HUES64 (cell line): ENCODE data around the gene NDUFB4.
"Not testable (repeated sequence)": the region's sequence is repeated elsewhere in the genome, so short reads cannot be mapped to it uniquely, and the experiment has no call there.

Source experiments
- H3K27ac ChIP-seq: 2 replicates; pipeline ENCODE4 v1.7.0; 2013; ENCODE audit warnings: low read depth, low read length, inconsistent platforms
- H3K27me3 ChIP-seq: 2 replicates; pipeline ENCODE4 v1.6.1; 2013; ENCODE audit warnings: mild to moderate bottlenecking, low read length; ENCODE audit not compliant: insufficient read depth
- H3K36me3 ChIP-seq: 2 replicates; pipeline ENCODE4 v1.6.1; 2013; ENCODE audit warnings: mild to moderate bottlenecking, low read length; ENCODE audit not compliant: insufficient read depth
- H3K4me1 ChIP-seq: 2 replicates; pipeline ENCODE4 v1.6.1; 2013; ENCODE audit warnings: mild to moderate bottlenecking, low read length, moderate library complexity; ENCODE audit not compliant: insufficient read depth
- H3K4me3 ChIP-seq: 2 replicates; pipeline ENCODE4 v1.5.1; 2013; ENCODE audit warnings: mild to moderate bottlenecking, low read length, moderate library complexity
- H3K9ac ChIP-seq: 2 replicates; pipeline ENCODE4 v1.6.1; 2013; ENCODE audit warnings: mild to moderate bottlenecking, low read depth, low read length
- H3K9me3 ChIP-seq: 2 replicates; pipeline ENCODE4 v1.6.1; 2013; ENCODE audit warnings: low read depth, low read length; ENCODE audit not compliant: insufficient read depth
- WGBS: fragments of 150-250, 120-280 bp; methylation state at CpG from one replicate; pipeline ENCODE4 v1.1.7; 2013; ENCODE audit warnings: missing lambda C conversion rate; 5-methylcytosine and 5-hydroxymethylcytosine counted together

The NDUFB4 gene

DNA sequence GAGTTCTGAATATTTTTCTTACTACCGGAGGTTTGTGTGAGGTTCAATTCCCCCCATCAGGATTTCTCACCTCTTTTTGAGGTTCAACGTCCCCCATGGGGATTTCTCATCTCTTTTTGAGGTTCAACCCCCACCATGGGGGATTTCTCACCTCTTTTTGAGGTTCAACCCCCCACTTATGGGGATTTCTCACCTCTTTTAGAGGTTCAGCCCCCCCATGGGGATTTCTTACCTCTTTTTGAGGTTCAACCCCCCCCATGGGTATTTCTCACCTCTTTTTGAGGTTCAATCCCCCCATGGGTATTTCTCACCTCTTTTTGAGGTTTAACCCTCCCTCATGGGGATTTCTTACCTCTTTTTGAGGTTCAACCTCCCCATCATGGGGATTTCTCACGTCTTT lies 26.3 kb downstream of the NDUFB4 start:
- Histone ChIP-seq H3K27ac (no peak overlapping the region), H3K9me3 (peaks cover 20% of the 10 kb centered on the region), H3K4me3 (no peak overlapping the region), H3K4me1 (no peaks in the 10 kb centered on the region), H3K36me3 (no peaks in the 10 kb centered on the region), H3K27me3 (no peaks in the 10 kb centered on the region), H3K9ac (no peak overlapping the region)
- WGBS, result 76% methylated on average over 3 of the region's 3 CpGs

DNA sequence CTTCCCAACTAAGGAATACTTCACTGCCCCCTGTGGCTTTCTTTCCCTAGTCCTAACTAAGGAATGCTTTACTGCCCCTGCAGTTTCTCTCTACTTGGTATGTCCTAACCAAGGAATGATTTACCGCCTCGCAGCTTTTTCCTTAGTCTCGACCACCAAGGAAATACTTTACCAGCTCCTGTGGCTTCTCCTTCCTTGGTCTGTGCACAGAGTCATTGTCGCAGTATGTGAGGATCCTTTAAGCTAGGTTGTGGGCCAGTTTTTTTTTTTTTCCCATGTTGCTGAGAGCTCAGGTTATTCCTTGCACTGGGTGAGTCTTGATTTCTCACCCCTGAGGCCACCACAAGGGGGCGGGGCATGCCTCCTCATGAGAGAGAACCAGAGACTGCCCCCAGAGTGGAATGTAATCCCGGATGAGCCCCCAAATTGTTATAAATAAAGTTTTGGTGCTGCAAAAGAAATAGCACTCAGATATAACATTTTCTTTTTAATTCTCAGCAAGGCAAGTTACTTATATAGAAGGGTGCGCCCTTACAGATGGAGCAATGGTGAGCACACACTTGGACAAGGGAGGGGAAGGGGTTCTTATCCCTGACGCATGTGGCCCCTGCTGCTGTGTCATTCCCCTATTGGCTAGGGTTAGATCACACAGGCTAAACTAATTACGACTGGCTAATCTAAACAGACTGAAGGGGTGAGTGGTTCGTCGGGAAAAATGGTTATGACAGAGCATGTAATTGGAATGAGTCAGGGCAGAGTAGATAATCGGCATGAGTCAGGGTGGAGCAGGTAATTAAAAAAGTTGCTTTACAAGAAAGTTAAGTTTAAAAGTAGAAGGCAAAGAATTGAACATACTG lies 27.0 kb downstream of the NDUFB4 start:
- H3K4me1 ChIP-seq, result no peaks in the 10 kb centered on the region
- 85% methylated on average over 11 of the region's 12 CpGs for WGBS
- no peak overlapping the region for H3K9ac ChIP-seq
- H3K27ac ChIP-seq, result no peak overlapping the region
- no peak overlapping the region for H3K4me3 ChIP-seq
- H3K36me3 ChIP-seq, result no peaks in the 10 kb centered on the region
- no peaks in the 10 kb centered on the region for H3K27me3 ChIP-seq
- H3K9me3 ChIP-seq, result peaks cover 20% of the 10 kb centered on the region

DNA sequence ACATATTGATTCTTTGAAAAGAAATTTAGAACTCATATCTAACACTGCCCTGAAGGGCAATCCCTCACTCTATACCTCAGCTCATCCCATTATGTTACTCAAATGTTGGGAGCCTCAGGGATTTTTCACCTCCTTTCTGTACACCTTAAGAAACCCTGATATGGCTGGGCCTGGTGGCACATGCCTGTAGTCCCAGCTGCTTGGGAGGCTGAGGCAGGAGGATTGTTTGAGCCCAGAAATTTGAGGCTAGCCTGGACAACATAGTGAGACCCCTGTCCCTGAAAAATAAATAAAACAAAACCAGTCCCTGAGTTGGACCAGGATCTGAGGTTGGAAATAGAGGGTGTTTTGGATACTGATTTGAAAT lies 27.6 kb downstream of the NDUFB4 start:
- H3K9ac ChIP-seq, result no peak overlapping the region
- H3K4me3 ChIP-seq, result no peak overlapping the region
- H3K36me3 ChIP-seq, result no peaks in the 10 kb centered on the region
- H3K9me3 ChIP-seq, result peaks cover 20% of the 10 kb centered on the region
- no peaks in the 10 kb centered on the region for H3K4me1 ChIP-seq
- no peak overlapping the region for H3K27ac ChIP-seq
- no peaks in the 10 kb centered on the region for H3K27me3 ChIP-seq

DNA sequence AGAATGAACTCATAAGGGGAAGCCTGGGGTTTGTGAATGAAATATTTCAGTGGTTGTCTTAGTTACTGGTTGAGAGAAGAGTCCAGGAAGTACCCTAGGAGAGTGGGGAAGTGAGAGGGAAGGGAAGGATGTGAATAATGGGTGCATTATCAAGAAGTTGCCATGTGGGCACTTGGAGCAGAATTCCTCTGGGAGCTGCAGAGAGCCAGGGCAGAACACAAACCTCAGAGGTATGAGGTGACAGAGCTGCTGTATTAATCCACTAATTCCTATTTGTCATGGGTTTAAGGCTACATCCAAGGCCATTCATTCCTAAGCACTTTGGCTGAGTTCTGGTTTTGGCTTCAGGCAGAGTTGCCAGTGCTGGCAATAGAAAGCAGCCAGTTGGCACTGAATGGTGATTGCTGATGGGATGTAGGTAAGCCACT lies 29.0 kb downstream of the NDUFB4 start:
- no peaks in the 10 kb centered on the region for H3K27me3 ChIP-seq
- no peak overlapping the region for H3K9ac ChIP-seq
- H3K4me3 ChIP-seq, result no peak overlapping the region
- no peaks in the 10 kb centered on the region for H3K36me3 ChIP-seq
- H3K4me1 ChIP-seq, result no peaks in the 10 kb centered on the region
- no peak overlapping the region for H3K27ac ChIP-seq
- H3K9me3 ChIP-seq, result peaks cover 20% of the 10 kb centered on the region

DNA sequence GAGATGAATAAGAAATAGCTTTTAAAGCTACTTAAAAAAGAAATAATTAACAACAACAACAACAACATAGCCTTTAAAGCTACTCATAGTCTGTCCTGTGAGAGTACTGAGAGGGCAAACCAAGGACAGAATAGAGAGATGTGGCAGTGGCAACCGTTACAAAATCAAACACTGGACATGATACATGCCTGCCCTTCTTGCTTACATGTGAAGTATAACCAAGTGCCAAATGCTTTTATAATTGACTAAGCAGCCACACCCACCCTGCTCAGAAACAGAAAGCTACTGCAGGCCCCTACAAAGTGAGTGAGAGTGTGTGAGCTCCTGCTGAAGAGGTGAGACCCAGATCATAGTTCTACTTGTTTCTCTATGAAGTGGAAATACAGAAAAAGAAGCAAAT lies 38.4 kb downstream of the NDUFB4 start:
- Histone ChIP-seq H3K9me3 (no peaks in the 10 kb centered on the region), H3K9ac (no peak overlapping the region), H3K4me3 (no peak overlapping the region), H3K27me3 (no peaks in the 10 kb centered on the region), H3K36me3 (no peaks in the 10 kb centered on the region), H3K4me1 (no peaks in the 10 kb centered on the region), H3K27ac (no peak overlapping the region)
- 96% methylated on average over 1 of the region's 1 CpG for WGBS

DNA sequence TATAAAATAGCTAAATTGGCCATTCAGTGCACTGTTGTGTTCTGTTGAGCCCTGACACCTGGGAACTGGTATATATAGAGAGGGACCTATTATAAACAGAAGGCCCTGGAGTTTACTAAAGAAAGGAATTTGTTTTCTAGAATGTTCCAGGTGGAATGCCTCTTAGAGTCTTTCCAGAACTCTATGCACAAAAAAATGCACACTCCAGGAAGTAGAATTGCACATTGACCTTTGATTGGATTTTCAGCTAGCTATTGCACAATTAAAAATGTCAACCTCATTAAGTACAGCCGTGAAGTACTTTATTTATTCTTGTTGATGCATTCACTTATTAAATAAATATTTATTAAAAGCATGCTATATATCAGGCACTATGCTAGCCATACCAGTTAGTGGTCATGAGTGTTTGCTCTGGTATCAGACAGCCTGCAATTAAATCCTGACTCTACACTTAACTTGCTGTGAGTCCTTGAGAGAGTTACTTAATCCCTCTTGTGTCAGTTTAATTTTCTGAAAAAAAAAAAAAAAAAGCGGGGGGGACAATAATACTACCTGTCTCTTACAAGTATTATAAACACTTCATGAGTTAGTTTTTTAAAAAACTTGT lies 40.8 kb downstream of the NDUFB4 start:
- no CpG with 5 or more reads among the region's 2 CpGs for WGBS
- H3K27ac ChIP-seq, result no peak overlapping the region
- no peaks in the 10 kb centered on the region for H3K36me3 ChIP-seq
- no peaks in the 10 kb centered on the region for H3K4me1 ChIP-seq
- H3K27me3 ChIP-seq, result no peaks in the 10 kb centered on the region
- H3K4me3 ChIP-seq, result no peak overlapping the region
- H3K9ac ChIP-seq, result no peak overlapping the region
- no peaks in the 10 kb centered on the region for H3K9me3 ChIP-seq

DNA sequence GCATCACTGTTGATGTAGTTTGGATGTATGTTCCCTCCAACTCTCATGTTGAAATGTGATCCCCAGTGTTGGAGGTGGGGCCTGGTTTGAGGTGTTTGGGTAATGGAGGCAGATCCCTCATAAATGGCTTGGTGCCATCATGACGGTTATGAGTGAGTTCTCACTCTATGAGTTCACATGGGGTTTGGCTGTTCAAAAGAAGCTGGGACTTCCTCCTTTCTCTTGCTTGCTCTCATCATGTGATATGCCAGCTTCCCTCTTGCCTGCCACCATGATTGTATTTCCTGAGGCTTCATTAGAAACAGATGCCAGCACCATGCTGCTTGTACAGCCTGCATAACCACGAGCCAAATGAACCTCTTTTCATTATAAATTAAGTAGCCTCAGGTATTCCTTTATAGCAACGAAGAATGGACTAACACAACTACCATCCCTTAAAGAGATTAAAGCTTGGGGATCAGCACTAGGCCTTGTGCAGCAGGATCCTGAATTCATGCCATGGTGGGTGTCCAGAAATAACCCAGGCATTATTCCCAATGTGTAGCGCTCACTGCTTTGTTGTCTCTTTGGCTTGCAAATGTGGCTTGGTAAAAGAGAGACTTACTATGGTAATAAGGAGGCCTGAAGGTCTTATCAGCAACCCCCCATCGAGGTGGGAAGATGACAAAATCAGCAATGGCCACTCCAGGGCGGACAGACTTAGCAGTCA lies 41.9 kb downstream of the NDUFB4 start:
- Histone ChIP-seq H3K27ac (no peak overlapping the region), H3K4me3 (no peak overlapping the region), H3K4me1 (no peaks in the 10 kb centered on the region), H3K9ac (no peak overlapping the region), H3K9me3 (no peaks in the 10 kb centered on the region), H3K27me3 (no peaks in the 10 kb centered on the region), H3K36me3 (no peaks in the 10 kb centered on the region)
- 87% methylated on average over 6 of the region's 6 CpGs for WGBS

DNA sequence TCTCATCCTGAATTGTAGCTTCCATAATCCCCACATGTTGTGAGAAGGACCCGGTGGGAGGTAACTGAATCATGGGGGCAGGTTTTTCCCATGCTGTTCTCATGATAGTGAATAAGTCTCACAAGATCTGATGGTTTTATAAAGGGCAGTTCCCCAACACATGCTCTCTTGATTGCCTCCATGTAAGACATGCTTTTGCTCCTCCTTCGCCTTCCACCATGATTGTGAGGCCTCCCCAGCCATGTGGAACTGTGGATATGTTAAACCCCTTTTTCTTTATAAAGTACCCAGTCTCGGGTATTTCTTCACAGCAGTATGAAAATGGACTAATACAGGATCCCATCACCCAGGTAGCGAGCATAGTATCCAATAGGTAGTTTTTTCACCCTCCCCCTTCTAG lies 42.7 kb downstream of the NDUFB4 start:
- H3K27ac ChIP-seq, H3K27me3 ChIP-seq, H3K9me3 ChIP-seq, H3K4me3 ChIP-seq, H3K36me3 ChIP-seq, H3K4me1 ChIP-seq, H3K9ac ChIP-seq: not testable (repeated sequence)
- WGBS, result 93% methylated on average over 4 of the region's 4 CpGs

DNA sequence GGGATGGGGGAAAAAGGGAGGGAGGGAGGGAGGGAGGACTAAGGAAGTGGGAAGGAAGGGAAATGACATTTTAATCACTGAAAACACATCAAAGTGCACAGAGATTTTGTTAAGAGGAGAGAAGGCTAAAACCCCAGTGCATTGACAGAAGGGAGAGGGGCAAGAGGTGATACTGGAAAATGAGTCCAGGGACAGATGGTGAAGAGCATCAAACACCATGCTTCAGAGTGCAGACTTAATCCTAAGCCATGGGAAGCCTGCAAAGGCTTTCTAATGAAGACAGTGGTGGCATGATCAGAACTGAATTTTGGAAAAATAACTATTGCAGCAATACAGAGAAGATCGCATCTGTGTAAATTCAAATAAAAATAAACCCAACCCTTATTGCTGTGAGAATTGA lies 44.1 kb downstream of the NDUFB4 start:
- Histone ChIP-seq H3K27ac (no peak overlapping the region), H3K9me3 (no peaks in the 10 kb centered on the region), H3K4me3 (no peak overlapping the region), H3K36me3 (no peaks in the 10 kb centered on the region), H3K27me3 (no peaks in the 10 kb centered on the region), H3K9ac (no peak overlapping the region), H3K4me1 (no peaks in the 10 kb centered on the region)
- no CpG with 5 or more reads among the region's 1 CpG for WGBS

DNA sequence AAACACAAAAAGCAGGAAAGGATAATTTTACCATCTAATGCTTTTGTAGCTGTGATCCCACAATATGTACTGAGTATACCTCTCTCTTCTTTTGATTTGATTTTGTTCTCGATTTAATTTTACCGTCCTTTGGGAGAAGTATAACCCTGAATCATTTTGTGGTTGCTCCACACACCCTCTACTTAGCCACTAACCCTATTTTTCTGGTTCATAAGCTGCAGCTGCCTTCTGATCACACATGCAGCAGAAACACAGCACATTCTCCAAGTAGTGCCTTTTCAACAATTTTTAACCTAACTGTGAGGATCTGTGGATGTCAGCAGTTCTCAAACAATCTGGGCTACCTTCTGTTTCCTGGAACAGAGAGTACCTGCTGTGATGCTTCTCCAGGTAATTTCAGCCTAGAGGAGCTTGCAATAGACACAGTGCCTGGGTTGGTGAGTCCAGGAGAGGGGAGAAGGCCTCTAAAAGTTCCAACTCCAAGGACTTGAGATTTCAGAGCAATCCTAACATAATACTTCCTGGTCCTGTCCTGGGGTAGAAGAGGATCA lies 45.6 kb downstream of the NDUFB4 start:
- no peak overlapping the region for H3K27ac ChIP-seq
- no peaks in the 10 kb centered on the region for H3K4me1 ChIP-seq
- WGBS, result 99% methylated on average over 2 of the region's 2 CpGs
- no peaks in the 10 kb centered on the region for H3K27me3 ChIP-seq
- H3K36me3 ChIP-seq, result no peaks in the 10 kb centered on the region
- H3K9me3 ChIP-seq, result no peaks in the 10 kb centered on the region
- no peak overlapping the region for H3K9ac ChIP-seq
- no peak overlapping the region for H3K4me3 ChIP-seq

DNA sequence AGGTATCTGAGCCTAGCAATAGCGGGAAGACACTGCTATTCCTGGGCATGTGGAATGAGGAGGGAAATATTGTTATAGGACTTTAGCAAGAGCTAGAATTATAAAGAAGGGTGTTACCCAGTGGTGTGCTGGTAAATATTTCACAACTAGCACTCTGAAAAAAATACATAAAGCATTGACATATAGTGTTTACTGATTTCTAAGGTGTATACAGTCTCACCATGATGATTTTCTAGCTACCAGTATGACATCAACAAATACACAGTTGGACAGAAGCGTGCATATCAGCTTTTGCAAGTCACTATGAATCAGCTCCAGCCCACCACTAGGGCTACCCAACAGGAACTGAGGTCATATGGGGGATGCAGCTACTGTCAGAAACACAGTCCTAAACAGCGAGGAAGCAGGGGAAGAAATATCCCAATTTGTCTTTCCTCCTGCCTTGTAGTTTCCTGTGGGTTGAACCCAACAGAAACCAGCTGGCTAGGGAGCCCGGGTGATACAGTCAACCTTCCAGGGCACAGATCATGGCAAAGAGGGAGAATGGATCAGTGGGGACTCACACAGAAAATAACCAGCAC lies 46.3 kb downstream of the NDUFB4 start:
- Histone ChIP-seq H3K27ac (no peak overlapping the region), H3K9ac (no peak overlapping the region), H3K27me3 (no peaks in the 10 kb centered on the region), H3K9me3 (no peaks in the 10 kb centered on the region), H3K36me3 (no peaks in the 10 kb centered on the region), H3K4me1 (no peaks in the 10 kb centered on the region), H3K4me3 (no peak overlapping the region)
- 92% methylated on average over 4 of the region's 4 CpGs for WGBS
